GM18867 (cell line): ENCODE measurements around the gene C1orf50.
"Not testable (repeated sequence)": the region's sequence is repeated elsewhere in the genome, so short reads cannot be mapped to it uniquely, and the experiment has no call there.

ENCODE experiments used
- ATAC-seq: cut with Tn5 transposase; IDR thresholded peaks from one replicate; pipeline ENCODE4 v1.9.1; 2021; ENCODE audit warnings: mild to moderate bottlenecking, moderate library complexity; ENCODE audit not compliant: unreplicated experiment

C1orf50 gene

GRCh38 chr1:42797414-42797813 is 30.4 kb downstream of the C1orf50 start:
- ATAC-seq = no peak

GRCh38 chr1:42797979-42798378 is 30.9 kb downstream of the C1orf50 start:
- ATAC-seq = no peak

GRCh38 chr1:42801832-42802473 is 34.9 kb downstream of the C1orf50 start:
- no peak for ATAC-seq

GRCh38 chr1:42806171-42806570 is 39.1 kb downstream of the C1orf50 start:
- no peak for ATAC-seq

GRCh38 chr1:42806593-42806992 is 39.5 kb downstream of the C1orf50 start:
- no peak for ATAC-seq

GRCh38 chr1:42807056-42807668 is 40.1 kb downstream of the C1orf50 start:
- no peak for ATAC-seq

GRCh38 chr1:42814815-42815214 is 47.8 kb downstream of the C1orf50 start:
- ATAC-seq = not testable (repeated sequence)

- no peak for ATAC-seq
Measured at GRCh38 chr1:42815941-42816584, 49.0 kb downstream of the C1orf50 start.

GRCh38 chr1:42816585-42817439 is 49.8 kb downstream of the C1orf50 start, which contains the start of the genes ERMAP and SVBP:
Gene ERMAP, plus strand, starts transcription at chr1:42817122. Its CDS starts 13,327 bp downstream, at chr1:42830449.
Gene SVBP, minus strand, starts transcription at chr1:42817397. Its CDS starts 853 bp downstream, at chr1:42816544.
- ATAC-seq = peak; percentile 82

- no peak for ATAC-seq
Measured at GRCh38 chr1:42817440-42817767, 50.4 kb downstream of the C1orf50 start.

- ATAC-seq = no peak
Measured at GRCh38 chr1:42817976-42818375, 50.9 kb downstream of the C1orf50 start.

- no peak for ATAC-seq
Measured at GRCh38 chr1:42820813-42821212, 53.8 kb downstream of the C1orf50 start.

GRCh38 chr1:42821690-42822089 is 54.6 kb downstream of the C1orf50 start:
- no peak for ATAC-seq

- ATAC-seq = no peak
Measured at GRCh38 chr1:42822800-42823392, 55.8 kb downstream of the C1orf50 start.

- no peak for ATAC-seq
Measured at GRCh38 chr1:42824481-42825035, 57.5 kb downstream of the C1orf50 start.

- ATAC-seq = no peak
Measured at GRCh38 chr1:42825036-42825851, 58.2 kb downstream of the C1orf50 start.
